ENCODE data around the gene NUP93.

NUP93 gene

GRCh38 chr16:56758930-56759329, 29.0 kb downstream of the NUP93 start:
- TF ChIP-seq, protein P1, sequence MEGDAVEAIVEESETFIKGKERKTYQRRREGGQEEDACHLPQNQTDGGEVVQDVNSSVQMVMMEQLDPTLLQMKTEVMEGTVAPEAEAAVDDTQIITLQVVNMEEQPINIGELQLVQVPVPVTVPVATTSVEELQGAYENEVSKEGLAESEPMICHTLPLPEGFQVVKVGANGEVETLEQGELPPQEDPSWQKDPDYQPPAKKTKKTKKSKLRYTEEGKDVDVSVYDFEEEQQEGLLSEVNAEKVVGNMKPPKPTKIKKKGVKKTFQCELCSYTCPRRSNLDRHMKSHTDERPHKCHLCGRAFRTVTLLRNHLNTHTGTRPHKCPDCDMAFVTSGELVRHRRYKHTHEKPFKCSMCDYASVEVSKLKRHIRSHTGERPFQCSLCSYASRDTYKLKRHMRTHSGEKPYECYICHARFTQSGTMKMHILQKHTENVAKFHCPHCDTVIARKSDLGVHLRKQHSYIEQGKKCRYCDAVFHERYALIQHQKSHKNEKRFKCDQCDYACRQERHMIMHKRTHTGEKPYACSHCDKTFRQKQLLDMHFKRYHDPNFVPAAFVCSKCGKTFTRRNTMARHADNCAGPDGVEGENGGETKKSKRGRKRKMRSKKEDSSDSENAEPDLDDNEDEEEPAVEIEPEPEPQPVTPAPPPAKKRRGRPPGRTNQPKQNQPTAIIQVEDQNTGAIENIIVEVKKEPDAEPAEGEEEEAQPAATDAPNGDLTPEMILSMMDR (IDR thresholded peaks at IDR 0.05; ENCODE audit: low read depth, low read length): no peak
- DNase-seq (ENCODE audit: extremely low read depth, low read depth): no peak

DNA sequence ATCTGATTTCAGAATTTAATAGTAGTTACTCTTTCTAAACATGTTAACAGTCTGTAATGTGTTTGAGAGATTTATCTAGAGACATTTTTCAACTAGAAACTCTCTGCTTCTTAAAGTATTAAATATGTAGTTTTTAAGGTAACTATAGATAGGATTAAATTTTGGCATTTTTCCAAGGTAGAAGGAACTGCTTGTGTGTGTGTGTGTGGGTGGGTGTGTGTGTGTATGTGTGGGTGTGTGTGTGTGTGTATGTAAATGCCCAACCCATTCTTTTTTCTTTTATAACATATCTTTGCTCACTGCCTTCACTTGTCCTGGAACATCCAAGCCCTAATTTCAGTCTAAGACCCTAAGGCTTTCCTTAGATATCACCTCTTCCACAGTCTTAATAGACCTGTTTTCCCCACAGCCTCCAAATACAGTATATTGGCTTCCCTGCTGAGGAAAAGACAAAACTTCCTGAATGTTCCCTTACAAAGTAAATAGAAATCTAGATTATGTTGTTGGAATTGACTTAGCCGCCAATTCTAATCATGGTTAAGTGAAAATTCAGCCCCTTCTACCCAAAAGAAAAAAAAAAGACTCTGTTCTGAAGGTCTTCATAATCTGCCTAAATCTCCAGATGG, 33.5 kb downstream of the NUP93 start:
- no peak for DNase-seq (ENCODE audit: extremely low read depth, low read depth)
- TF ChIP-seq, protein P1 (IDR thresholded peaks at IDR 0.05; ENCODE audit: low read depth, low read length): no peak

- TF ChIP-seq, protein P1 (IDR thresholded peaks at IDR 0.05; ENCODE audit: low read depth, low read length): no peak
- no peak for DNase-seq (ENCODE audit: extremely low read depth, low read depth)
Observed at GRCh38 chr16:56764835-56765234, 34.9 kb downstream of the NUP93 start.

DNA sequence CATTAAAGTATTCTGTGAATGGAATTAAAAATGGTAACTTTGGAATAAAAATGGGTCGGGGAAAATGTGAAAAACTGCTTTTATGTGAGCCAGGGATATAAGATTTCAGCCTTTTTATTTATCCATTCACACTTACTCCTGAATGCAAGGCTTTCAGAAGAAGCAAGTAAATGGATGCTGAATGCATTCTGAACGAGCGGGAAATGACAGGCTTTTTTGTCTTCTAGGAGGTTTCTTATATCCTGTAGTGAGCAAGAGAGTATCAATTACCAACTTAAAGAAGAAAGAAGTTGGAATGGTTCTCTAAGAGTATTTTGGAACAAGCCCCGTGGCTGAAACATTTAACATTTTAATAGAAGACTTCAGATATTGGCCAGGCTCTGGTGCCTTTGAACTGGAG, 36.0 kb downstream of the NUP93 start:
- TF ChIP-seq, protein P1 (IDR thresholded peaks at IDR 0.05; ENCODE audit: low read depth, low read length): no peak
- no peak for DNase-seq (ENCODE audit: extremely low read depth, low read depth)

GRCh38 chr16:56767024-56767423, 37.1 kb downstream of the NUP93 start:
- no peak for DNase-seq (ENCODE audit: extremely low read depth, low read depth)
- TF ChIP-seq, protein P1 (IDR thresholded peaks at IDR 0.05; ENCODE audit: low read depth, low read length): no peak

DNA sequence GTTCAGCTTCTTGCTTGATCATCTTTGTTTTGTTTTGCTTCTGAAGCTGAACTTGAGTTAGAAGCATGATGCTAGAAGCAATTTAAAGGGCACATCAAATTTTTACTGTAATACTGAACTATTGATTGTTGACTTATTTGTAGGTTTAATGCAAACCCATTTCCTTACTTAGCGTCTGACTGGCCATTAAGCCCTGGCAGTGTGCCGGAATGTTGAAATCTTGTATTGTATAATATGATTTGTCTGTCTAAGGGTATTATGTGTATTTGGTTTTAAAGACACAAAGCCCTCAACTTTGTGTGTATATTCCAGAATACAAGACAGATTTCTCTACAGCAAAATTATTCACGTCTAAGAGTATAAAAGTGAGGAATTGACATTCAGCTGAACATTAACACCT, 39.7 kb downstream of the NUP93 start:
- no peak for DNase-seq (ENCODE audit: extremely low read depth, low read depth)
- TF ChIP-seq, protein P1 (IDR thresholded peaks at IDR 0.05; ENCODE audit: low read depth, low read length): no peak

GRCh38 chr16:56771558-56772279, 41.8 kb downstream of the NUP93 start:
- DNase-seq (ENCODE audit: extremely low read depth, low read depth): no peak
- TF ChIP-seq, protein P1 (IDR thresholded peaks at IDR 0.05; ENCODE audit: low read depth, low read length): no peak

All from AG09319 (cell line).